HG03095 (cell line): ENCODE results near the gene EIPR1.

Source experiments
- ATAC-seq: cut with Tn5 transposase; IDR thresholded peaks from one replicate; pipeline ENCODE4 v1.9.1; 2021; ENCODE audit warnings: moderate library complexity; ENCODE audit not compliant: unreplicated experiment

EIPR1 gene

GRCh38 chr2:3168230-3168891 is 209.3 kb downstream of the EIPR1 start:
- no peak for ATAC-seq

GRCh38 chr2:3163401-3163800 is 214.2 kb downstream of the EIPR1 start:
- ATAC-seq = no peak

GRCh38 chr2:3162442-3163077 is 215.1 kb downstream of the EIPR1 start:
- ATAC-seq = no peak

GRCh38 chr2:3160751-3161330 is 216.8 kb downstream of the EIPR1 start:
- no peak for ATAC-seq

GRCh38 chr2:3159782-3160545 is 217.7 kb downstream of the EIPR1 start:
- no peak for ATAC-seq

GRCh38 chr2:3154700-3155099 is 222.9 kb downstream of the EIPR1 start:
- no peak for ATAC-seq

- ATAC-seq = no peak
Observed at GRCh38 chr2:3154146-3154545, 223.5 kb downstream of the EIPR1 start.

GRCh38 chr2:3151153-3151918 is 226.3 kb downstream of the EIPR1 start:
- no peak for ATAC-seq

GRCh38 chr2:3149441-3150217 is 228.0 kb downstream of the EIPR1 start:
- ATAC-seq = no peak

- no peak for ATAC-seq
Observed at GRCh38 chr2:3148716-3149115, 228.9 kb downstream of the EIPR1 start.

GRCh38 chr2:3147651-3148530 is 229.7 kb downstream of the EIPR1 start:
- no peak for ATAC-seq

- no peak for ATAC-seq
Observed at GRCh38 chr2:3146772-3147650, 230.6 kb downstream of the EIPR1 start.

GRCh38 chr2:3146175-3146574 is 231.4 kb downstream of the EIPR1 start:
- ATAC-seq = no peak

GRCh38 chr2:3145471-3146021 is 232.1 kb downstream of the EIPR1 start:
- ATAC-seq = no peak

- no peak for ATAC-seq
Observed at GRCh38 chr2:3144856-3145255, 232.8 kb downstream of the EIPR1 start.

GRCh38 chr2:3143602-3144001 is 234.0 kb downstream of the EIPR1 start:
- ATAC-seq = no peak

- no peak for ATAC-seq
Observed at GRCh38 chr2:3142961-3143571, 234.6 kb downstream of the EIPR1 start.

- ATAC-seq = no peak
Observed at GRCh38 chr2:3142210-3142609, 235.4 kb downstream of the EIPR1 start.
